NCI-H774 (cell line): ENCODE results near the gene DAZAP2.
"Not testable (repeated sequence)": the region's sequence is repeated elsewhere in the genome, so short reads cannot be mapped to it uniquely, and the experiment has no call there.

Experiments
- DNase-seq: peaks from one replicate; lab custom pipeline; 2025; lab: John Stamatoyannopoulos, UW

The DAZAP2 gene

GRCh38 chr12:51217133-51217967 lies 21.3 kb upstream of the DAZAP2 start:
- peak; percentile 28 for DNase-seq

GRCh38 chr12:51217968-51218606 lies 20.5 kb upstream of the DAZAP2 start, which contains the start of gene POU6F1:
Gene POU6F1, minus strand, starts transcription at chr12:51218062. Its CDS starts 11,226 bp downstream, at chr12:51206836.
- DNase-seq, result peak; percentile 79

- DNase-seq, result no peak
Measured at GRCh38 chr12:51218607-51219161, 19.9 kb upstream of the DAZAP2 start.

- DNase-seq, result no peak
Measured at GRCh38 chr12:51219322-51219721, 19.3 kb upstream of the DAZAP2 start.

- not testable (repeated sequence) for DNase-seq
Measured at GRCh38 chr12:51219857-51220256, 18.8 kb upstream of the DAZAP2 start.

GRCh38 chr12:51222461-51222860 lies 16.2 kb upstream of the DAZAP2 start:
- peak; percentile 42 for DNase-seq

GRCh38 chr12:51224625-51225024 lies 14.0 kb upstream of the DAZAP2 start:
- no peak for DNase-seq

GRCh38 chr12:51225234-51225633 lies 13.4 kb upstream of the DAZAP2 start:
- DNase-seq, result no peak

- DNase-seq, result no peak
Measured at GRCh38 chr12:51225771-51226170, 12.9 kb upstream of the DAZAP2 start.

GRCh38 chr12:51227112-51227511 lies 11.5 kb upstream of the DAZAP2 start:
- DNase-seq, result not testable (repeated sequence)

- no peak for DNase-seq
Measured at GRCh38 chr12:51227962-51228361, 10.7 kb upstream of the DAZAP2 start.

- DNase-seq, result no peak
Measured at GRCh38 chr12:51229116-51229809, 9.4 kb upstream of the DAZAP2 start.

- DNase-seq, result no peak
Measured at GRCh38 chr12:51232642-51233041, 6.0 kb upstream of the DAZAP2 start.

- DNase-seq, result no peak
Measured at GRCh38 chr12:51234530-51234929, 4.1 kb upstream of the DAZAP2 start.

GRCh38 chr12:51238037-51238509 lies 553 bp upstream of the DAZAP2 start:
- DNase-seq, result peak; percentile 68

- no peak for DNase-seq
Measured at GRCh38 chr12:51240971-51241370, 2.3 kb downstream of the DAZAP2 start.

GRCh38 chr12:51242120-51242519 lies 3.5 kb downstream of the DAZAP2 start:
- DNase-seq, result no peak

GRCh38 chr12:51242876-51243275 lies 4.2 kb downstream of the DAZAP2 start:
- DNase-seq, result no peak

- no peak for DNase-seq
Measured at GRCh38 chr12:51244269-51244668, 5.6 kb downstream of the DAZAP2 start.

GRCh38 chr12:51245476-51246253 lies 7.0 kb downstream of the DAZAP2 start:
- no peak for DNase-seq

- no peak for DNase-seq
Measured at GRCh38 chr12:51246254-51246853, 7.7 kb downstream of the DAZAP2 start.
